Tibial nerve (tissue), 3 donors: ENCODE measurements around the gene HECTD2.

Experiments used
- POLR2A ChIP-seq, 2 donors: fragments of 450-650 bp; IDR thresholded peaks; one replicate each; pipeline ENCODE4 v1.6.1; 2017; ENCODE audit warnings: antibody characterized with exemption in 2 of 2, mild to moderate bottlenecking in 2 of 2, moderate library complexity in 2 of 2
- TF ChIP-seq, protein P1 (sequence below), 5 experiments: fragments of 200-600 bp in 3 of 5; fragments of 450-650 bp in 2 of 5; sonication (generic) in 3 of 5; IDR thresholded peaks; one replicate each; pipeline ENCODE4 v1.5.1; 2016 to 2019; ENCODE audit warnings: antibody characterized with exemption in 5 of 5, mild to moderate bottlenecking in 3 of 5, moderate library complexity in 2 of 5

DNA sequence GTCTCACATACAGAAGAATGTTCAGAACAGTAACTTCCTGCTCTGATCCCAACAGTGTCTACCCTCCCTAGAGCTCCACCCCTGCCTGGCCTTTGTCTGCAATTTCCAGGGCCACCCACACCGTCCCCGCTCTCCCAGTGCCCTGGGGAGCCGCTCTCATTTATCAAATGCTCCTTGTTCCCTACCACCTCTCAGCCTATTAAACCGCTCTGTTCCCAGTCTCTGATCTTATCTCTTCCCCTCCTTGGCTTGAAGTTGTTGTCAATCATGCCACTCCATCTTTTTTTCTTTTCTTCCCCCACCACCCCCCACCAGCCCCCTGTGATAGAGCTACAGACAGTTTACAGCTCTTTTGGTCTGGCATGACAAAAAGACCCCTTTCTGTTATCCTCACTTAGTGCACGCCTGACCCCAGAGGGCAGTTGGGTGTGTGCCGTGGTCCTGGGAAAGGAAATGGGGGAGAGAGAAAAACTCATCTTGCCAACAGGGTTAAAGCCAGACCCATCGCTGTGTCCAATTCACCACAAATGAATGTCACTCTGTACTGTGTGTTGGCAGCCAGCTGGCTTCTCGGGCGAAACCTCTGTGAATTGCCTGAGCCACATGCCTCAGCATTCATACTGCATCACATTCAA is 28.8 kb upstream of the HECTD2 start:
- TF ChIP-seq, protein P1, sequence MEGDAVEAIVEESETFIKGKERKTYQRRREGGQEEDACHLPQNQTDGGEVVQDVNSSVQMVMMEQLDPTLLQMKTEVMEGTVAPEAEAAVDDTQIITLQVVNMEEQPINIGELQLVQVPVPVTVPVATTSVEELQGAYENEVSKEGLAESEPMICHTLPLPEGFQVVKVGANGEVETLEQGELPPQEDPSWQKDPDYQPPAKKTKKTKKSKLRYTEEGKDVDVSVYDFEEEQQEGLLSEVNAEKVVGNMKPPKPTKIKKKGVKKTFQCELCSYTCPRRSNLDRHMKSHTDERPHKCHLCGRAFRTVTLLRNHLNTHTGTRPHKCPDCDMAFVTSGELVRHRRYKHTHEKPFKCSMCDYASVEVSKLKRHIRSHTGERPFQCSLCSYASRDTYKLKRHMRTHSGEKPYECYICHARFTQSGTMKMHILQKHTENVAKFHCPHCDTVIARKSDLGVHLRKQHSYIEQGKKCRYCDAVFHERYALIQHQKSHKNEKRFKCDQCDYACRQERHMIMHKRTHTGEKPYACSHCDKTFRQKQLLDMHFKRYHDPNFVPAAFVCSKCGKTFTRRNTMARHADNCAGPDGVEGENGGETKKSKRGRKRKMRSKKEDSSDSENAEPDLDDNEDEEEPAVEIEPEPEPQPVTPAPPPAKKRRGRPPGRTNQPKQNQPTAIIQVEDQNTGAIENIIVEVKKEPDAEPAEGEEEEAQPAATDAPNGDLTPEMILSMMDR (IDR thresholded peaks at IDR 0.05) = no peak
- no peak for TF ChIP-seq POLR2A (IDR thresholded peaks at IDR 0.05)
